Left lung (tissue), 10 donors: Measurements from ENCODE around the gene NCKAP5L. TPM values are rescaled to one million over a fixed set of nuclear protein-coding genes. Genes with fewer than 3 reads are reported as not detected.

Experiments used
- ATAC-seq: fragments of 200-7000 bp; cut with Tn5 transposase; one replicate; pipeline ENCODE4 v1.9.1; 2020; ENCODE audit warnings: moderate library complexity
- DNase-seq, 4 donors: peaks; one replicate each; pipeline ENCODE4 v3.0.0-alpha.2; 2013 to 2020
- H3K27ac ChIP-seq, 2 donors: fragments of 200-600 bp; sonication (generic) in 1 of 2; one replicate each; pipeline versions ENCODE4 v1.5.0 to v1.8.0; 2020 to 2021
- H3K27me3 ChIP-seq, 2 donors: fragments of 200-600 bp; sonication (generic) in 1 of 2; one replicate each; pipeline versions ENCODE4 v1.5.0 to v1.8.0; 2020 to 2021
- H3K36me3 ChIP-seq, 2 donors: fragments of 200-600 bp; sonication (generic) in 1 of 2; one replicate each; pipeline versions ENCODE4 v1.5.0 to v1.8.0; 2020 to 2021
- H3K4me1 ChIP-seq, 2 donors: fragments of 200-600 bp; one replicate each; pipeline ENCODE4 v1.8.0; 2021
- H3K4me3 ChIP-seq, 2 donors: fragments of 200-600 bp; sonication (generic) in 1 of 2; one replicate each; pipeline versions ENCODE4 v1.5.0 to v1.8.0; 2020 to 2021; ENCODE audit warnings: mild to moderate bottlenecking in 1 of 2
- H3K9me3 ChIP-seq, 2 donors: fragments of 200-600 bp; sonication (generic) in 1 of 2; one replicate each; pipeline versions ENCODE4 v1.5.0 to v1.8.0; 2020 to 2021
- CTCF ChIP-seq, 2 donors: fragments of 200-600 bp; sonication (generic) in 1 of 2; IDR thresholded peaks; one replicate each; pipeline versions ENCODE4 v1.5.0 to v1.8.0; 2021; ENCODE audit warnings: antibody characterized with exemption in 2 of 2
- intact Hi-C, 2 donors: fragments of 100-400 bp; cut with DNase I; formaldehyde crosslinking; loops; one replicate each; pipeline versions ENCODE4 v1.11.2 to v1.14.2; 2022
- polyA plus RNA-seq, 6 donors: library from polyadenylated mRNA; unstranded; fragments of 120-200 nt; gene quantifications; one replicate each; pipeline ENCODE4 v1.2.1, GENCODE V29; 2013; ENCODE audit not compliant: insufficient read length in 6 of 6
- total RNA-seq, 2 donors: library from RNA; stranded (reverse); fragmentation: NEBNext Ultra II Directional; extraction: Animal tissue kit (Norgen Biotek cat#: 25700); gene quantifications; one replicate each; pipeline ENCODE4 v1.2.1, GENCODE V29; 2021
- donor health status: DM: no; HTN: yes; CAD: no.
- donor health status: DM: no; HTN: no; CAD: no.

NCKAP5L gene
- total and polyA plus RNA-seq, 8 donors: 16.4 to 29.9 (median 21.9) TPM

GRCh38 chr12:49805409-49805808 lies 22.8 kb downstream of the NCKAP5L start:
- H3K27me3 ChIP-seq: no peaks in the 10 kb centered on the region
- H3K4me1 ChIP-seq: peaks cover 18 to 20% of the 10 kb centered on the region in 2 donors
- TF ChIP-seq CTCF (IDR thresholded peaks at IDR 0.05): no peak
- H3K9me3 ChIP-seq: no peaks in the 10 kb centered on the region
- intact Hi-C loops: no loop called here
- H3K4me3 ChIP-seq: no peak overlapping the region
- DNase-seq (no peak), ATAC-seq (no peak)
- H3K36me3 ChIP-seq: peaks cover 0 to 52% of the 10 kb centered on the region in 2 donors
- no peak overlapping the region for H3K27ac ChIP-seq

DNA sequence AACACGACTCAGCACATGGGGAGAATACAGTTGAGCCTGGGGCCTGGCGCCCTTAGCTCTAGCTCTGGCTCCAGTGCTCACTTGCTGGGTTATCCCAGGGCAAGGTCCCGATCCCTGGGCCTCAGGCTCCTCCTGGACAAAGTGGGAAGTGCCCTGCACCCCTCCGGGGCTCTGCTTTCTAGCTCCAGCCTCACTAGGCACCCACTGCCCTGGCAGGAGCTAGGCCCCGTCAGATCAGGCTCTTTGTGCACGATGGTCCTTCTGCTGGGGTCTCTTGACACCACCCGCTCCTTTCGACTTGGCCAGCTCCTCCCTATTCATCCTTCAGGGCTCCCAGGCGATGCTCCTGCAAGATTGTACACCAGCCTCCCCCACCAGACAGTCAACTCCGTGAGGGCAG lies 23.4 kb downstream of the NCKAP5L start:
- no peaks in the 10 kb centered on the region for H3K9me3 ChIP-seq
- peaks cover 0 to 58% of the 10 kb centered on the region in 2 donors for H3K36me3 ChIP-seq
- H3K27me3 ChIP-seq: no peaks in the 10 kb centered on the region
- no peak overlapping the region for H3K27ac ChIP-seq
- peak in 1 of 4 donors; percentile 22 for DNase-seq
- H3K4me3 ChIP-seq: no peak overlapping the region
- peaks cover 13 to 14% of the 10 kb centered on the region in 2 donors for H3K4me1 ChIP-seq
- intact Hi-C loops: no loop called here
- no peak for ATAC-seq
- TF ChIP-seq CTCF (IDR thresholded peaks at IDR 0.05): no peak

DNA sequence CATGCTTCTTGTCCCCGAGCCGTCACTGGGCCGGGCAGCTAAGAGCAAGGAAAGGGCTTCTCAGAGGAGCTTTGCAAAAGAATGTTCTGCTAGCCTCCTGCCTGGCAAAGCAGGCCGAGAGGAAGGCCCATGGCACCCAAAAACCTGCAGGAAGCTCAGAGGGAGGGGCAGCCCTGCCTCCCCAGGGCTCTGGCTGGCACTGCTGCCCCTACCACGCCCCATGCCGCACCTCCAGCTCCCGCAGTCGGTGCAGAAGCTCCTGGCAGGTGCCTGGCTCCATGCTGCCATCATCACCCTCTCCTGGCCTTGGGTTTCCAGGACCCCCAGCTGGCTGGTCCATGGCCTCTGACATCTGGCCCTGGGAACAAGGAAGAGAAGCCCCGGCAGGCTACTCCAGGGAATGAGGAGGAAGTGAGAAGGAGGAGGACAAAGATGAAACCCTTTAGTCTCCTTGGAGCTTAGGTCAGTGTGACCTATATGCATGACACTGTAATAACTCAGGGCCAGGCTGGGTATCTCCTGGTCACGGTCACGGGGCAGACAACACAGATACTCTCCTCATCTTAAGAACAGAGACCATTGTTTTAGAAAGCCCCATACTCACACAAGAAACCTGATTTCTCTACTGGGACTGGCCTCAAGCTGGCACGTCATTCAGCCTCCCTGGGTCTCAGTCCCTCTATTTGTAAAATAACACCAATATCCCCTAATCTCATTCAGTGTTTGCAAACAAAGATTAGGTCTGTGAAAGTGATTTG lies 24.3 kb downstream of the NCKAP5L start:
- Histone ChIP-seq H3K4me3 (no peak overlapping the region), H3K9me3 (no peaks in the 10 kb centered on the region), H3K4me1 (peaks cover 4% of the 10 kb centered on the region in 2 donors), H3K36me3 (peaks cover 0 to 67% of the 10 kb centered on the region in 2 donors), H3K27ac (no peak overlapping the region), H3K27me3 (no peaks in the 10 kb centered on the region)
- intact Hi-C loops: no loop called here
- no peak for TF ChIP-seq CTCF (IDR thresholded peaks at IDR 0.05)
- no peak for ATAC-seq
- DNase-seq: no peak

DNA sequence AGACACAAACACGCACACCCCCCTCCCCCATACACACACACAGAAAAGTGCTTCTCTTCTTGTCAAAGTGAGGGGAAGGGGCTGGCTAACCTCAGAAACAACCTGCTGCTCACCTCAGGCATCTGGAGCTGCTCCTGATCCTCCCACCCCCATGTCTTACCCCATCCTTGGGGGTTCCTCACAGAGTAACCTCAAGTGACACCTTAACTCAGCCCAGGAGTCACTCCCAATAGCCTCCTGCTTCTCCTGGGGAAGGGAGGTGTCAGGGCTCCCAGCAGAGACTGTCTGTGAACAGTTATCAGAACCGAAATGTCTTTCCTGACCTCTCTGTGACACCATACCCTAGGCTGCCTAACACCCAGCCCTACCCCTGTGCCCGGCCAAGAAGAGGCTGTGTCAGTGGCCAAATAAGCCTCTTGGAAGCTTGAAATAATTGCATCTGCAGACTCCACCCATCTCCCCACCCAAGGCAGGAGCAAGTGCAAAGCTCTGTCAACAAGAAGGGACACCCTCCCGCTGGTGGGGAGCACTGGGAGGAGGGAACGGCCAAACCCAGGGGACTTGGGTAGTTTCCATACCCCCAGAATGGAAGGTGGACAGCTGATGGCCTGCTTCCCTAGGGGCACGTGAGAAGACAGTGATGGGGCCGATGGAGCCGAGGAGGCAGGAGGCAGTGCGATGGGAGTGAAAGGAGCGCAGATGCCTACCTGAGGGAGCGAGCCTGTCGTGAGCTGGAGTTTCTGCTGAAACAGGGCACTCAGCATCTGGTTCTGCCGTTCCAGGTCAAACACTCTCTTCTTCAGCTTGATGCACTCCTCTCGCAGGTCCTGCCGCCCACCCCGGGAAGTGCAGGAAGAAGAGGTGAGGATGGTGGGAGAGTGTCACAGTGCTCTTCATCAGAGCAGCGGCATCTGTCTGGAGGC lies 26.8 kb downstream of the NCKAP5L start:
- Histone ChIP-seq H3K36me3 (peaks cover 0 to 92% of the 10 kb centered on the region in 2 donors), H3K27me3 (no peaks in the 10 kb centered on the region), H3K4me3 (no peak overlapping the region), H3K27ac (no peak overlapping the region), H3K4me1 (peaks cover 0 to 15% of the 10 kb centered on the region in 2 donors), H3K9me3 (no peaks in the 10 kb centered on the region)
- DNase-seq: peak in 1 of 4 donors; percentile 10
- no peak for ATAC-seq
- intact Hi-C loops: no loop called here
- TF ChIP-seq CTCF (IDR thresholded peaks at IDR 0.05): no peak
